K562 (cell line): ENCODE data around the gene PEF1. TPM values are rescaled to one million over a fixed set of nuclear protein-coding genes. Genes with fewer than 3 reads are reported as not detected.
A peak's percentile ranks its signal among the peaks of the same experiment; 100 is the strongest.

ENCODE experiments used
- ATAC-seq: fragments of 200-7000 bp; cut with Tn5 transposase; 3 replicates; pipeline ENCODE4 v1.9.1; 2020; ENCODE audit warnings: moderate library complexity
- BruUV-seq: library from RNA; stranded (reverse); fragments of 400-500 nt; replicated peaks from 2 replicates; lab custom pipeline; 2021; lab: Mats Ljungman, UMichigan
- CTCF ChIA-PET: fragments of 300-600 bp; formaldehyde crosslinking; extraction: SDS; loops from one replicate; lab custom pipeline; 2021; ENCODE audit warnings: low intra/inter-chr PET ratio; lab: Yijun Ruan, JAX
- POLR2A ChIA-PET: fragments of 300-600, 350-650 bp; sonication (Branson Sonifier 250); formaldehyde crosslinking; extraction: SDS; loops from one replicate; lab custom pipeline; 2021; ENCODE audit warnings: antibody characterized with exemption, inconsistent platforms; lab: Yijun Ruan, JAX
- DNase-seq, 4 experiments: peaks; one replicate each; pipeline versions ENCODE4 v3.0.0 to v3.0.0-alpha.2; 2011 to 2018; ENCODE audit warnings: low spot score in 3 of 4, mixed read lengths in 3 of 4; ENCODE audit errors: extremely low read depth in 1 of 4
- FAIRE-seq: peaks from 2 replicates; lab custom pipeline; 2011; peaks lifted over from hg19 to GRCh38; lab: Jason Lieb, UNC
- H2AFZ ChIP-seq: 2 replicates; pipeline ENCODE4 v1.6.0; 2011; ENCODE audit warnings: low read depth, low read length, control low read depth, inconsistent platforms
- H3K27ac ChIP-seq: fragments of 200-600 bp; 3 replicates; pipeline ENCODE4 v1.8.0; 2011; ENCODE audit warnings: low read depth, mild to moderate bottlenecking, control low read depth, inconsistent platforms, low read length, moderate library complexity, mixed read lengths; ENCODE audit errors: extremely low read depth
- H3K27me3 ChIP-seq, 2 experiments: fragments of 300-600 bp in 1 of 2; 2 replicates in 1 of 2; 3 replicates in 1 of 2; pipeline versions ENCODE4 v1.6.0 to v1.8.0; 2011; ENCODE audit warnings: inconsistent platforms in 2 of 2, low read length in 2 of 2, mild to moderate bottlenecking in 1 of 2, mixed read lengths in 1 of 2, moderate library complexity in 1 of 2; ENCODE audit not compliant: control insufficient read depth in 2 of 2, insufficient read depth in 2 of 2
- H3K36me3 ChIP-seq: fragments of 300-600 bp; 3 replicates; pipeline ENCODE4 v1.8.0; 2011; ENCODE audit warnings: mild to moderate bottlenecking, low read length, inconsistent platforms; ENCODE audit not compliant: control insufficient read depth, insufficient read depth
- H3K4me1 ChIP-seq, 2 experiments: fragments of 200-600 bp in 1 of 2; replicated peaks in 1 of 2; 2 replicates in 1 of 2; 3 replicates in 1 of 2; pipeline versions ENCODE4 v1.5.1 to v1.8.0; 2011; ENCODE audit warnings: inconsistent platforms in 2 of 2, low read length in 2 of 2, mild to moderate bottlenecking in 1 of 2, mixed read lengths in 1 of 2, moderate library complexity in 1 of 2; ENCODE audit not compliant: control insufficient read depth in 2 of 2, insufficient read depth in 2 of 2
- H3K4me2 ChIP-seq: 2 replicates; pipeline ENCODE4 v1.6.1; 2011; ENCODE audit warnings: low read length, control low read depth, inconsistent platforms, mixed read lengths; ENCODE audit not compliant: insufficient read depth
- H3K4me3 ChIP-seq: fragments of 200-600 bp; sonication (generic), shearing (Covaris generic); 2 replicates; pipeline ENCODE4 v1.5.1; 2016; ENCODE audit warnings: control low read depth, inconsistent platforms
- H3K79me2 ChIP-seq: fragments of 200-600 bp; 3 replicates; pipeline ENCODE4 v1.8.0; 2011; ENCODE audit warnings: low read length, inconsistent platforms; ENCODE audit not compliant: control insufficient read depth, insufficient read depth
- H3K9ac ChIP-seq, 2 experiments: 2 replicates each; pipeline versions ENCODE4 v1.6.0 to v1.6.1; 2011; ENCODE audit warnings: low read depth in 2 of 2, low read length in 2 of 2, control low read depth in 1 of 2, inconsistent platforms in 1 of 2, mild to moderate bottlenecking in 1 of 2, mixed read lengths in 1 of 2; ENCODE audit not compliant: insufficient read depth in 1 of 2
- H3K9me1 ChIP-seq: one replicate; pipeline ENCODE4 v1.6.0; 2011; ENCODE audit warnings: inconsistent platforms, mild to moderate bottlenecking, low read length, moderate library complexity; ENCODE audit not compliant: control insufficient read depth, insufficient read depth
- H3K9me3 ChIP-seq: replicated peaks from 2 replicates; pipeline ENCODE4 v1.5.1; 2011; ENCODE audit warnings: low read depth, low read length, inconsistent platforms; ENCODE audit not compliant: control insufficient read depth, insufficient read depth
- H4K20me1 ChIP-seq: replicated peaks from 2 replicates; pipeline ENCODE4 v1.6.1; 2011; ENCODE audit warnings: low read length, inconsistent platforms, mixed read lengths; ENCODE audit not compliant: control insufficient read depth, insufficient read depth
- BRF2 ChIP-seq: IDR thresholded peaks from 3 replicates; pipeline ENCODE4 v1.6.1; 2011; ENCODE audit warnings: borderline replicate concordance, mild to moderate bottlenecking; ENCODE audit not compliant: insufficient read length, insufficient read depth
- CBX5 ChIP-seq: IDR thresholded peaks from 2 replicates; pipeline ENCODE4 v1.6.1; 2014; ENCODE audit warnings: low read depth, borderline replicate concordance
- CREB5 ChIP-seq: fragments of 250-450 bp; sonication (Bioruptor Pico); IDR thresholded peaks from 2 replicates; pipeline ENCODE4 v1.5.0; 2020; ENCODE audit warnings: mild to moderate bottlenecking
- DDX20 ChIP-seq: fragments of 450-650 bp; IDR thresholded peaks from 2 replicates; pipeline ENCODE4 v1.6.1; 2016; ENCODE audit warnings: missing genetic modification characterization, low read depth, mild to moderate bottlenecking, missing compliant biosample characterization, moderate library complexity
- DIDO1 ChIP-seq: fragments of 450-650 bp; IDR thresholded peaks from 2 replicates; pipeline ENCODE4 v1.6.1; 2016; ENCODE audit warnings: low read depth, missing biosample characterization, missing genetic modification characterization
- NR0B1 ChIP-seq: fragments of 450-650 bp; IDR thresholded peaks from one replicate; pipeline ENCODE4 v1.6.1; 2018; ENCODE audit warnings: mild to moderate bottlenecking, moderate library complexity; ENCODE audit not compliant: partially characterized antibody
- SAFB ChIP-seq: fragments of 200-400 bp; formaldehyde crosslinking; IDR thresholded peaks from 2 replicates; pipeline ENCODE4 v1.6.1; 2017; ENCODE audit warnings: low read depth, low read length, borderline replicate concordance
- SMARCA4 ChIP-seq: fragments of 450-650 bp; IDR thresholded peaks from 2 replicates; pipeline ENCODE4 v1.6.1; 2016
- ZBTB11 ChIP-seq, 3 experiments: fragments of 200-800 bp in 1 of 3; fragments of 250-450 bp in 1 of 3; fragments of 450-650 bp in 1 of 3; sonication (Bioruptor Pico) in 1 of 3; sonication (Bioruptor generic) in 1 of 3; formaldehyde crosslinking in 1 of 3; IDR thresholded peaks; 2 replicates each; pipeline versions ENCODE4 v1.6.1 to v1.8.0; 2016 to 2022; ENCODE audit warnings: mild to moderate bottlenecking in 2 of 3, missing genetic modification characterization in 2 of 3, missing compliant biosample characterization in 1 of 3, moderate library complexity in 1 of 3
- ZBTB5 ChIP-seq: fragments of 450-650 bp; IDR thresholded peaks from 2 replicates; pipeline ENCODE4 v1.6.1; 2017; ENCODE audit warnings: antibody characterized with exemption
- ZC3H8 ChIP-seq: fragments of 450-650 bp; IDR thresholded peaks from 2 replicates; pipeline ENCODE4 v1.6.1; 2017
- WGBS: fragments of 100-300 bp; shearing (Covaris generic); methylation state at CpG from one replicate; pipeline ENCODE4 v1.1.6; 2016; ENCODE audit warnings: low coverage, mixed read lengths; ENCODE audit not compliant: insufficient coverage; ENCODE audit errors: missing lambda C conversion rate; 5-methylcytosine and 5-hydroxymethylcytosine counted together
- in situ Hi-C: fragments of 300-500 bp; cut with MboI; formaldehyde crosslinking; loops from 4 replicates; pipeline ENCODE4 v1.15.0; 2018; ENCODE audit warnings: inconsistent platforms, mixed read lengths
- intact Hi-C: fragments of 100-400 bp; cut with micrococcal nuclease; formaldehyde crosslinking; loops from 2 replicates; pipeline ENCODE4 v1.14.2; 2022
- polyA plus RNA-seq, 8 experiments: library from polyadenylated mRNA; depleted of rRNA in 4 of 8; stranded (reverse) in 5 of 8; unstranded in 3 of 8; fragments of >200 nt; fragmentation: Nextera tagmentation in 2 of 8; fragmentation: Illumina TruSeq in 1 of 8; extraction: Ambion mirVana in 2 of 8; extraction: Trizol in 1 of 8; gene quantifications; 2 replicates each; pipeline versions ENCODE4 v1.2.1 to v1.2.3, GENCODE V29; 2011 to 2014; ENCODE audit warnings: inconsistent platforms in 1 of 8, missing spikeins in 1 of 8
- total RNA-seq, 7 experiments: library from RNA; depleted of rRNA in 6 of 7; stranded (reverse); fragments of >200 nt in 6 of 7; fragmentation: Illumina TruSeq in 2 of 7; extraction: Trizol in 2 of 7; gene quantifications; 2 replicates each; pipeline versions ENCODE4 v1.2.1 to v1.2.3, GENCODE V29; 2011 to 2021; ENCODE audit warnings: low replicate concordance in 1 of 7

Gene PEF1
- total and polyA plus RNA-seq, 9 of the 15 experiments (the other 6 are each of a cell fraction or from before 2014, with no cell fraction given): 26.3 to 95.5 (median 61.9) TPM

- DNase-seq: no peak
- in situ Hi-C loops: no loop called here
- TF ChIP-seq SMARCA4 (no peak), BRF2 (no peak), CBX5 (no peak), ZC3H8 (no peak), CREB5 (CRISPR knock-in tag) (no peak), SAFB (no peak), NR0B1 (no peak), DIDO1 (tag) (no peak), ZBTB11 (CRISPR knock-in tag; IDR thresholded peaks at IDR 0.05) (no peak), ZBTB5 (no peak), DDX20 (tag) (no peak)
These were observed 23.8 kb downstream of the PEF1 start for GRCh38 chr1:31620631-31621497.

More at GRCh38 chr1:31620631-31621497, 23.8 kb downstream of the PEF1 start:
- Histone ChIP-seq H2AFZ (no peak overlapping the region), H3K4me3 (no peak overlapping the region), H3K27me3 (peaks cover 26 to 41% of the 10 kb centered on the region in 2 experiments), H4K20me1 (peaks cover 20% of the 10 kb centered on the region), H3K9ac (0 out of 4 replicates have a peak overlapping the region, but pooled peaks of 1 of the 2 experiments have one; percentile 36), H3K27ac (no peak overlapping the region), H3K9me1 (no peaks in the 10 kb centered on the region), H3K4me1 (peaks cover 0 to 19% of the 10 kb centered on the region in 2 experiments; a peak in 2 of 5 replicates), H3K79me2 (no peaks in the 10 kb centered on the region), H3K36me3 (no peaks in the 10 kb centered on the region), H3K4me2 (no peak overlapping the region), H3K9me3 (no peaks in the 10 kb centered on the region)
- ChIA-PET POLR2A (no interaction called here), CTCF (no interaction called here)
- FAIRE-seq (no peak), ATAC-seq (no peak)
- 25% methylated on average over 20 of the region's 20 CpGs for WGBS
- intact Hi-C loops: no loop called here
- BruUV-seq: no TSS peak
